Measurements from ENCODE around the gene MRPL58. TPM values are rescaled to one million over a fixed set of nuclear protein-coding genes. Genes with fewer than 3 reads are reported as not detected.
A peak's percentile ranks its signal among the peaks of the same experiment; 100 is the strongest.

The MRPL58 gene
- total RNA-seq, 1 donor from 2014 or later, result 31.8 TPM

GRCh38 chr17:74972973-74973328 is 39.5 kb upstream of the MRPL58 start:
- Mint-ChIP-seq H3K36me3 (ENCODE audit: low read depth) (no peaks in the 10 kb centered on the region), H3K4me1 (peaks cover 6% of the 10 kb centered on the region), H3K27me3 (peaks cover 22% of the 10 kb centered on the region), H3K4me3 (peak overlapping the region; percentile 76), H3K9me3 (no peaks in the 10 kb centered on the region), H3K27ac (peak overlapping the region; percentile 2)
- DNase-seq (no peak), ATAC-seq (ENCODE audit: low read depth) (no peak)
- intact Hi-C loops (cut with micrococcal nuclease), result loop anchor here (1.0 to 5.0 kb wide), 2 partner anchors 14 to 209 kb away; partner anchors contain the start of genes CDR2L and SUMO2
- POLR2A ChIA-PET, result interaction anchor here (0.9 to 3.8 kb wide), 5 partner anchors 11 to 147 kb away, joined by 3 to 24 read pairs (median 4); partner anchors contain the start of genes ARMC7, CDR2L and MRPL58
- CTCF ChIA-PET, result interaction anchor here (0.7 to 5.1 kb wide), 3 partner anchors 12 to 15 kb away, joined by 3 to 37 read pairs (median 10); no protein-coding TSS in a partner anchor
- TF ChIP-seq, protein P1, sequence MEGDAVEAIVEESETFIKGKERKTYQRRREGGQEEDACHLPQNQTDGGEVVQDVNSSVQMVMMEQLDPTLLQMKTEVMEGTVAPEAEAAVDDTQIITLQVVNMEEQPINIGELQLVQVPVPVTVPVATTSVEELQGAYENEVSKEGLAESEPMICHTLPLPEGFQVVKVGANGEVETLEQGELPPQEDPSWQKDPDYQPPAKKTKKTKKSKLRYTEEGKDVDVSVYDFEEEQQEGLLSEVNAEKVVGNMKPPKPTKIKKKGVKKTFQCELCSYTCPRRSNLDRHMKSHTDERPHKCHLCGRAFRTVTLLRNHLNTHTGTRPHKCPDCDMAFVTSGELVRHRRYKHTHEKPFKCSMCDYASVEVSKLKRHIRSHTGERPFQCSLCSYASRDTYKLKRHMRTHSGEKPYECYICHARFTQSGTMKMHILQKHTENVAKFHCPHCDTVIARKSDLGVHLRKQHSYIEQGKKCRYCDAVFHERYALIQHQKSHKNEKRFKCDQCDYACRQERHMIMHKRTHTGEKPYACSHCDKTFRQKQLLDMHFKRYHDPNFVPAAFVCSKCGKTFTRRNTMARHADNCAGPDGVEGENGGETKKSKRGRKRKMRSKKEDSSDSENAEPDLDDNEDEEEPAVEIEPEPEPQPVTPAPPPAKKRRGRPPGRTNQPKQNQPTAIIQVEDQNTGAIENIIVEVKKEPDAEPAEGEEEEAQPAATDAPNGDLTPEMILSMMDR (IDR thresholded peaks at IDR 0.05), result no peak

DNA sequence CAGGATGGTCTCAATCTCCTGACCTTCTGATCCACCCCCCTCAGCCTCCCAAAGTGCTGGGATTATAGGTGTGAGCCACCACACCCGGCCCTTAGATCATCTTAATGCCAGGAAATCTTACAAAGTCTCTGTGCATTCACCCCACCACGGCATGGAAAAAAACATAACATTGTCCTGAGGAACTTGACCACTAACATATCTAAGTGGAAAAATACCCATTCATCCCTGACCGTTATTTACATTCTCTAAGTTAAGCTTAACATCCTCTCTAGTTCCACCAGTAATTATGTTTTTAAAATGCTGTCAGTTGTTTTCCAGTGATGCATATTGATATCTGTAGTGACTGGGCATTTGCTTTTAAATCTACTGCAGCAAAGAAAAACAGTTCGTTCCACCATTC is 36.5 kb upstream of the MRPL58 start:
- POLR2A ChIA-PET, result interaction anchor here (1.1 kb wide), 1 partner anchor 37 kb away, joined by 3 read pairs; no protein-coding TSS in a partner anchor
- intact Hi-C loops (cut with micrococcal nuclease), result no loop called here
- TF ChIP-seq, protein P1 (IDR thresholded peaks at IDR 0.05), result no peak
- no peak for ATAC-seq (ENCODE audit: low read depth)
- CTCF ChIA-PET, result interaction anchor here (1.2 kb wide), 1 partner anchor 15 kb away, joined by 3 read pairs; no protein-coding TSS in a partner anchor
- no peak for DNase-seq
- no peak overlapping the region for H3K4me3 Mint-ChIP-seq
- H3K4me1 Mint-ChIP-seq, result peaks cover 11% of the 10 kb centered on the region
- H3K9me3 Mint-ChIP-seq, result no peaks in the 10 kb centered on the region
- H3K27me3 Mint-ChIP-seq, result peaks cover 29% of the 10 kb centered on the region
- peak overlapping the region; percentile 35 for H3K27ac Mint-ChIP-seq
- H3K36me3 Mint-ChIP-seq (ENCODE audit: low read depth), result no peaks in the 10 kb centered on the region

GRCh38 chr17:74977802-74978201 is 34.7 kb upstream of the MRPL58 start:
- intact Hi-C loops (cut with micrococcal nuclease), result no loop called here
- Mint-ChIP-seq H3K27ac (no peak overlapping the region), H3K36me3 (ENCODE audit: low read depth) (no peaks in the 10 kb centered on the region), H3K4me3 (no peak overlapping the region), H3K27me3 (peaks cover 27% of the 10 kb centered on the region), H3K4me1 (peaks cover 19% of the 10 kb centered on the region), H3K9me3 (no peaks in the 10 kb centered on the region)
- no peak for DNase-seq
- ATAC-seq (ENCODE audit: low read depth), result no peak
- TF ChIP-seq, protein P1 (IDR thresholded peaks at IDR 0.05), result no peak
- ChIA-PET POLR2A (no interaction called here), CTCF (no interaction called here)

DNA sequence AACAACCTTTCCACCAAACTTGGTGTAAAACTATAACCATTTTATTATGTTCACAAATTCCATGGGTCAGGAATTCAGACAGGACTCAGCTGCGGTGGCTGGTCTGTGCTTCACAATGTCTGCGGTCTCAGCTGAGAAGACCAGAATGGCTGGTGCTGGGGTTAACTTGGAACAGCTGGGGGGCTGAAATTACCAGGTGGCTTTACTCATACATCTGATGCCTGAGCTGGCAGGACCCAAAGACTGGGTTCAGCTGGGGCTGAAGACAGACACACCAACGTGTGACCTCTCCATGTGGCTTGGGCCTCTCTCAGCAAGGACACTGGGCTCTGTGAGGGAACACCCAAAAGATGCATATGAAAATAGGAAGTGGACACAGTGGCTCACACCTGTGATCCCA is 34.2 kb upstream of the MRPL58 start:
- TF ChIP-seq, protein P1 (IDR thresholded peaks at IDR 0.05), result no peak
- CTCF ChIA-PET, result interaction anchor here (0.6 kb wide), 1 partner anchor 35 kb away, joined by 3 read pairs; no protein-coding TSS in a partner anchor
- POLR2A ChIA-PET, result no interaction called here
- peaks cover 23% of the 10 kb centered on the region for H3K27me3 Mint-ChIP-seq
- no peak overlapping the region for H3K27ac Mint-ChIP-seq
- DNase-seq (no peak), ATAC-seq (ENCODE audit: low read depth) (no peak)
- H3K4me3 Mint-ChIP-seq, result no peak overlapping the region
- no peaks in the 10 kb centered on the region for H3K9me3 Mint-ChIP-seq
- H3K4me1 Mint-ChIP-seq, result peaks cover 15% of the 10 kb centered on the region
- intact Hi-C loops (cut with micrococcal nuclease), result no loop called here
- no peaks in the 10 kb centered on the region for H3K36me3 Mint-ChIP-seq (ENCODE audit: low read depth)

DNA sequence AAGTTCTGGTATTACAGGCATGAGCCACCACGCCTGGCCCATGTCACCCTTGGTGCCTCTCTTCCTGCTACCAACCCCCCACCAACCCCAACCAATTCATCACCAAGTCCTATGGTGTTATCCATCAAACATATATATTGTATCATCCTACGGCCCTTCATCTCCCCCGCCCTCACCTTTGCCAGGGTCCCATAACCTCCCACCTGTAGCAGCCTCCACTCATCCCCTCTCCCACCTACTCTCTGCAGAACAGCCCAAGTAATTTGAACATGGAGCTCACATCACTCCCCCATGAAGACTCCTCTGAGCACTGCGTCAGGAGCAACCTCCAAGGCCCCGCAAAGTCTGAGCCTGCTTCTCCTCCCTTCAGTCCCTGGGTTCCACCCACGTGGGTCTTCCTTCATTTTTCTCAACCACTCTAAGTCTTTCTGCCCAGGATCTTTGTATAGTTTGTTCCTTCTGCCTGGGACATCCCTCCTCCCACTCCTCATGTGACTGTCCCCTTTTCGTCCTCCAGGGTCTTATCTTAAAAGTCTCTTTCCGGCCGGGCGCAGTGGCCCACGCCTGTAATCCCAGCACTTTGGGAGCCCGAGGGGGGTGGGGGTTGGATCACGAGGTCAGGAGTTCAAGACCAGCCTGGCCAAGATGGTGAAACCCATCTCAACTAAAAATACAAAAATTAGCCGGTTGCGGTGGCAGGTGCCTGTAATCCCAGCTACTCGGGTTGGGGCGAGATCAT is 32.9 kb upstream of the MRPL58 start:
- Mint-ChIP-seq H3K4me1 (peaks cover 15% of the 10 kb centered on the region), H3K4me3 (no peak overlapping the region), H3K36me3 (ENCODE audit: low read depth) (no peaks in the 10 kb centered on the region), H3K27ac (no peak overlapping the region), H3K27me3 (peaks cover 19% of the 10 kb centered on the region), H3K9me3 (no peaks in the 10 kb centered on the region)
- intact Hi-C loops (cut with micrococcal nuclease), result no loop called here
- TF ChIP-seq, protein P1 (IDR thresholded peaks at IDR 0.05), result no peak
- no peak for DNase-seq
- no peak for ATAC-seq (ENCODE audit: low read depth)
- ChIA-PET CTCF (no interaction called here), POLR2A (interaction anchor here (0.6 kb wide), 1 partner anchor 318 kb away, joined by 3 read pairs; no protein-coding TSS in a partner anchor)
